Measurements from ENCODE around the gene NEK7.

NEK7 gene

GRCh38 chr1:198272492-198272891 is 115.7 kb downstream of the NEK7 start:
- H3K4me3 ChIP-seq (replicated peaks in 1 of 2; ENCODE audit: low read depth in 2 of 2, low read length in 2 of 2), result no peak overlapping the region
- no peak for TF ChIP-seq CTCF (IDR thresholded peaks at IDR 0.05; ENCODE audit: low read depth, low read length)
- DNase-seq (ENCODE audit: low read depth in 2 of 2), result peak; percentile 59 to 67

DNA sequence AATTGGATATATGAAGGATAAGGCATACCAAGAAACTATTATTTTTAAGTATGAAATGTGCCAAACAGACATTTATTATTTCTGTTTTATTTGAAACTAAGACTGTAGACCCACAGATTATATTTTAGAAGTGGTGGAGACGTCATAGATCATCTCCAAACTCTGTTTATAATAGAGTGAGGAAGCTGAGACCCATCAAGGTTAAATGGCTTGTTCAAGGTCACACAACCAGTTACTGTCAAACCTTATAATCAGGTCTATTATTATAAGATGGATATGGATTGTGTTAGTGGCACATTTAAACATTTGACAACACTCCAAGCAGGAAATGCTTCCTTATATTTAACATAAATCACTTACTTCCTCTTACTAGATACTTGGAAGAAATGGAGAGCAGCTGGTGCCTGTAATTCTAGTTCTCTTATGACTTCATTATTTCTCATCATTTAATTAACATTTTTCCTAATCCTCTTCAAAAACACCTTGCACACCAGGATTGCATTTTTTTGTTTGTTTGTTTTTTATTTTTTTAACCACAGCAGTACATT is 117.0 kb downstream of the NEK7 start:
- no peak for TF ChIP-seq CTCF (IDR thresholded peaks at IDR 0.05; ENCODE audit: low read depth, low read length)
- H3K4me3 ChIP-seq (replicated peaks in 1 of 2; ENCODE audit: low read depth in 2 of 2, low read length in 2 of 2), result no peak overlapping the region
- no peak for DNase-seq (ENCODE audit: low read depth in 2 of 2)

DNA sequence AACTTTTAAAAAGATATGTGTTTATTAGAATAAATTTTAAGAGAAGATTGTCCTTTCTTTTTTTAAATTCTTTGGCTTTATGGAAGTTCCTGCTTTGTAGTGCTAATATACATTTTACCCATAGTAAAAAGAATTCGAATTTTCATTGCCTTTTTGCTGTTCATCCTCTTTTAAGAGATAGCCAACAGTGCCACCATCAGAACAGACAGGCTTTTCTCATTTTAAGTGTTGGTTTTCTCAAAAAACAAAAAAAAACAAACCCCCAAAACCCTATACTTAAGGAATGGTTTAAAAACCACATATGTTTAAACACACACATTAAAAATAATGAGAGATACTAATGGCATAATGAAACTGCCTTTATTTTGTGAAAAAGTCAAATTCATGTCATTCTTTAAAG is 118.8 kb downstream of the NEK7 start:
- H3K4me3 ChIP-seq (replicated peaks in 1 of 2; ENCODE audit: low read depth in 2 of 2, low read length in 2 of 2), result no peak overlapping the region
- no peak for DNase-seq (ENCODE audit: low read depth in 2 of 2)
- TF ChIP-seq CTCF (IDR thresholded peaks at IDR 0.05; ENCODE audit: low read depth, low read length), result no peak

- no peak for DNase-seq (ENCODE audit: low read depth in 2 of 2)
- TF ChIP-seq CTCF (IDR thresholded peaks at IDR 0.05; ENCODE audit: low read depth, low read length), result no peak
- H3K4me3 ChIP-seq (replicated peaks in 1 of 2; ENCODE audit: low read depth in 2 of 2, low read length in 2 of 2), result no peak overlapping the region
These were observed 119.4 kb downstream of the NEK7 start for GRCh38 chr1:198276241-198276640.

GRCh38 chr1:198278943-198279342 is 122.1 kb downstream of the NEK7 start:
- DNase-seq (ENCODE audit: low read depth in 2 of 2), result no peak
- H3K4me3 ChIP-seq (replicated peaks in 1 of 2; ENCODE audit: low read depth in 2 of 2, low read length in 2 of 2), result no peak overlapping the region
- no peak for TF ChIP-seq CTCF (IDR thresholded peaks at IDR 0.05; ENCODE audit: low read depth, low read length)

GRCh38 chr1:198280080-198280479 is 123.3 kb downstream of the NEK7 start:
- no peak for TF ChIP-seq CTCF (IDR thresholded peaks at IDR 0.05; ENCODE audit: low read depth, low read length)
- DNase-seq (ENCODE audit: low read depth in 2 of 2), result no peak
- no peak overlapping the region for H3K4me3 ChIP-seq (replicated peaks in 1 of 2; ENCODE audit: low read depth in 2 of 2, low read length in 2 of 2)

GRCh38 chr1:198281911-198282310 is 125.1 kb downstream of the NEK7 start:
- DNase-seq (ENCODE audit: low read depth in 2 of 2), result no peak
- H3K4me3 ChIP-seq (replicated peaks in 1 of 2; ENCODE audit: low read depth in 2 of 2, low read length in 2 of 2), result no peak overlapping the region
- TF ChIP-seq CTCF (IDR thresholded peaks at IDR 0.05; ENCODE audit: low read depth, low read length), result no peak
